Measurements from ENCODE around the gene MCM3AP. TPM values are rescaled to one million over a fixed set of nuclear protein-coding genes. Genes with fewer than 3 reads are reported as not detected.

The MCM3AP gene
- total RNA-seq, 1 donor from 2014 or later = 72.4 TPM

- no peak for DNase-seq (ENCODE audit: low spot score)
- Histone ChIP-seq H3K79me2 (ENCODE audit: low read depth) (no peaks in the 10 kb centered on the region), H3K9me3 (ENCODE audit: low read depth) (no peaks in the 10 kb centered on the region), H3K4me3 (no peak overlapping the region), H3K27me3 (peaks cover 9% of the 10 kb centered on the region), H3F3A (ENCODE audit: low read depth) (peaks cover 12% of the 10 kb centered on the region), H4K20me1 (ENCODE audit: low read depth) (no peaks in the 10 kb centered on the region), H2AFZ (replicated peaks) (no peak overlapping the region), H3K4me1 (no peaks in the 10 kb centered on the region), H3K27ac (no peak overlapping the region), H3K9ac (no peak overlapping the region), H3K4me2 (no peak overlapping the region), H3K36me3 (no peaks in the 10 kb centered on the region)
- TF ChIP-seq EZH2 (IDR thresholded peaks at IDR 0.05) (no peak), EZH2phosphoT487 (IDR thresholded peaks at IDR 0.05) (no peak), CTCF (IDR thresholded peaks at IDR 0.05) (no peak)
- Mint-ChIP-seq H3K27me3 (ENCODE audit: insufficient read depth, low read depth) (peaks cover 5% of the 10 kb centered on the region), H3K36me3 (peaks cover 26% of the 10 kb centered on the region), H3K4me3 (no peak overlapping the region), H3K9me3 (no peaks in the 10 kb centered on the region), H3K27ac (no peak overlapping the region), H3K4me1 (peaks cover 6% of the 10 kb centered on the region)
Measured at GRCh38 chr21:46299167-46299566, 13.8 kb upstream of the MCM3AP start.

- H3K27ac ChIP-seq = no peak overlapping the region
- no peaks in the 10 kb centered on the region for H3K36me3 ChIP-seq
- H3K36me3 Mint-ChIP-seq = peaks cover 21% of the 10 kb centered on the region
- H3K9me3 ChIP-seq (ENCODE audit: low read depth) = no peaks in the 10 kb centered on the region
- no peaks in the 10 kb centered on the region for H3K4me1 ChIP-seq
- no peak overlapping the region for H2AFZ ChIP-seq (replicated peaks)
- peaks cover 6% of the 10 kb centered on the region for H3K4me1 Mint-ChIP-seq
- H3K4me3 ChIP-seq = peak overlapping the region; percentile 21
- no peaks in the 10 kb centered on the region for H3K79me2 ChIP-seq (ENCODE audit: low read depth)
- no peaks in the 10 kb centered on the region for H3K9me3 Mint-ChIP-seq
- peak overlapping the region; percentile 96 for H3K27ac Mint-ChIP-seq
- no peak overlapping the region for H3K9ac ChIP-seq
- peaks cover 5% of the 10 kb centered on the region for H3K27me3 Mint-ChIP-seq (ENCODE audit: insufficient read depth, low read depth)
- DNase-seq (ENCODE audit: low spot score) = no peak
- H4K20me1 ChIP-seq (ENCODE audit: low read depth) = no peaks in the 10 kb centered on the region
- TF ChIP-seq CTCF (IDR thresholded peaks at IDR 0.05) = no peak
- no peak for TF ChIP-seq EZH2 (IDR thresholded peaks at IDR 0.05)
- TF ChIP-seq EZH2phosphoT487 (IDR thresholded peaks at IDR 0.05) = no peak
- H3K4me2 ChIP-seq = peak overlapping the region; percentile 54
- no peak overlapping the region for H3K4me3 Mint-ChIP-seq
- peaks cover 9% of the 10 kb centered on the region for H3K27me3 ChIP-seq
- H3F3A ChIP-seq (ENCODE audit: low read depth) = peaks cover 12% of the 10 kb centered on the region
Measured at GRCh38 chr21:46297338-46298271, 12.2 kb upstream of the MCM3AP start.

GRCh38 chr21:46295996-46296752 lies 10.8 kb upstream of the MCM3AP start:
- no peaks in the 10 kb centered on the region for H3K36me3 ChIP-seq
- no peaks in the 10 kb centered on the region for H4K20me1 ChIP-seq (ENCODE audit: low read depth)
- H3K27ac ChIP-seq = peak overlapping the region; percentile 29
- H3K9me3 ChIP-seq (ENCODE audit: low read depth) = no peaks in the 10 kb centered on the region
- Mint-ChIP-seq H3K4me3 (no peak overlapping the region), H3K27ac (peak overlapping the region; percentile 81), H3K27me3 (ENCODE audit: insufficient read depth, low read depth) (peaks cover 5% of the 10 kb centered on the region), H3K36me3 (peaks cover 27% of the 10 kb centered on the region), H3K4me1 (peaks cover 6% of the 10 kb centered on the region), H3K9me3 (peaks cover 8% of the 10 kb centered on the region)
- no peak for DNase-seq (ENCODE audit: low spot score)
- no peak overlapping the region for H3K4me3 ChIP-seq
- no peak overlapping the region for H3K9ac ChIP-seq
- H3K4me2 ChIP-seq = no peak overlapping the region
- H3K27me3 ChIP-seq = peaks cover 9% of the 10 kb centered on the region
- no peak overlapping the region for H2AFZ ChIP-seq (replicated peaks)
- no peaks in the 10 kb centered on the region for H3K4me1 ChIP-seq
- no peaks in the 10 kb centered on the region for H3K79me2 ChIP-seq (ENCODE audit: low read depth)
- no peak for TF ChIP-seq EZH2phosphoT487 (IDR thresholded peaks at IDR 0.05)
- TF ChIP-seq EZH2 (IDR thresholded peaks at IDR 0.05) = no peak
- TF ChIP-seq CTCF (IDR thresholded peaks at IDR 0.05) = no peak
- H3F3A ChIP-seq (ENCODE audit: low read depth) = peaks cover 12% of the 10 kb centered on the region
